ENCODE measurements around the gene IFITM2.
"Not testable (repeated sequence)": the region's sequence is repeated elsewhere in the genome, so short reads cannot be mapped to it uniquely, and the experiment has no call there.

The IFITM2 gene

GRCh38 chr11:342328-342727 is 34.7 kb downstream of the IFITM2 start:
- DNase-seq (ENCODE audit: low read depth in 2 of 2), result no peak

GRCh38 chr11:344836-345578 is 37.4 kb downstream of the IFITM2 start:
- DNase-seq (ENCODE audit: low read depth in 2 of 2), result no peak

- DNase-seq (ENCODE audit: low read depth in 2 of 2), result no peak
Observed at GRCh38 chr11:346529-346928, 38.9 kb downstream of the IFITM2 start.

GRCh38 chr11:349270-349954 is 41.8 kb downstream of the IFITM2 start:
- not testable (repeated sequence) for DNase-seq (ENCODE audit: low read depth in 2 of 2)

- DNase-seq (ENCODE audit: low read depth in 2 of 2), result not testable (repeated sequence)
Observed at GRCh38 chr11:350033-350722, 42.6 kb downstream of the IFITM2 start.

- no peak for DNase-seq (ENCODE audit: low read depth in 2 of 2)
Observed at GRCh38 chr11:350723-351255, 43.2 kb downstream of the IFITM2 start.

- no peak for DNase-seq (ENCODE audit: low read depth in 2 of 2)
Observed at GRCh38 chr11:351411-351810, 43.8 kb downstream of the IFITM2 start.

GRCh38 chr11:352456-353031 is 44.9 kb downstream of the IFITM2 start:
- DNase-seq (ENCODE audit: low read depth in 2 of 2), result no peak

- DNase-seq (ENCODE audit: low read depth in 2 of 2), result no peak
Observed at GRCh38 chr11:353179-353873, 45.7 kb downstream of the IFITM2 start.

- DNase-seq (ENCODE audit: low read depth in 2 of 2), result peak; percentile 75 to 79
Observed at GRCh38 chr11:355581-356458, 48.2 kb downstream of the IFITM2 start.

- DNase-seq (ENCODE audit: low read depth in 2 of 2), result no peak
Observed at GRCh38 chr11:356610-357009, 49.0 kb downstream of the IFITM2 start.

- no peak for DNase-seq (ENCODE audit: low read depth in 2 of 2)
Observed at GRCh38 chr11:357582-357981, 50.0 kb downstream of the IFITM2 start.

GRCh38 chr11:358129-358800 is 50.6 kb downstream of the IFITM2 start:
- no peak for DNase-seq (ENCODE audit: low read depth in 2 of 2)

Data from stimulated activated CD8-positive, alpha-beta memory T cell treated with anti-CD3 and anti-CD28 coated beads, Interleukin-2, amount 100 ng/mL, for 48 hours (primary cell).